Activated T-cell treated with anti-CD3 and anti-CD28 coated beads for 1 hour (primary cell): Measurements from ENCODE around the gene LPAR3.
"Not testable (repeated sequence)": the region's sequence is repeated elsewhere in the genome, so short reads cannot be mapped to it uniquely, and the experiment has no call there.

ENCODE experiments used
- DNase-seq: peaks from one replicate; pipeline ENCODE4 v3.0.0-alpha.2; 2020; ENCODE audit warnings: low read depth

Gene LPAR3

GRCh38 chr1:84902727-84903126 is 9.7 kb upstream of the LPAR3 start:
- not testable (repeated sequence) for DNase-seq

GRCh38 chr1:84899969-84900368 is 7.0 kb upstream of the LPAR3 start:
- no peak for DNase-seq

DNA sequence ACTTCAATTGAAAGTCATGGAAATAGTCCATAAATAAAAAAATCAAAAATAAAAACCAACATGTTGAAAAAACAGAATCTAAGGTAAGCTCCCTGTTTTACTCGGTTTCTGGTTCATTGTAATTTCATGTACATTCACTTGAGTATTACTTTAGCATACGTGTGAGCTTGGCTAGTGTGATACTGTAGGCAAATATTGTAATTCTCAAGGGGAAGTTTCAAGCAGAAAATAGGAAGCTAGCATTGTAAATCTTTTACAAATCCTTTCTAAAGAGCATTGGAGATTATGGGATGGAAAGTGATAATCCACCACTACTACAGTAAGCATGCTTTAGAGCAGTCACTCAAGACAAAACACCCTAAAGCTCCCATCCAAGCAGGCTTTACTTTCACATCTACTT is 3.3 kb upstream of the LPAR3 start:
- no peak for DNase-seq

DNA sequence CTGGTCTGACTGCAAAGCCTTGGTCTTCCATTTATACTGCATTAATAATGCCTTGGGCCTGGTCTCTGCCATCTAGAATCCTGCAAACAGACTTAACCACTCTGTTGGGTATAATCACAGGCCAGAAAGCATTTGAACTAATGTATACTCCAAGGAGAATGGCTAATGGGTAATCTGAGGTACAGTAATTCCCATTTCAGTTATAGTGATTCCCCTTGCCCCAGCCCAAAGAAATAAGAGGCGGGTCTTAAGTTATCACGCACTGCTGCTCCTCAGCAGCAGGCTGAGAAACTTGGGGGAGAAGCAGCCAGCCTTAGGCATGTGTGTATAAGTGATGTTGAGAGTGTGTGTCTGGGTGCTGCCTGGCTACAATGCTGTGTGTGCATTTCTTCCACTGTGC is 2.4 kb downstream of the LPAR3 start:
- no peak for DNase-seq

DNA sequence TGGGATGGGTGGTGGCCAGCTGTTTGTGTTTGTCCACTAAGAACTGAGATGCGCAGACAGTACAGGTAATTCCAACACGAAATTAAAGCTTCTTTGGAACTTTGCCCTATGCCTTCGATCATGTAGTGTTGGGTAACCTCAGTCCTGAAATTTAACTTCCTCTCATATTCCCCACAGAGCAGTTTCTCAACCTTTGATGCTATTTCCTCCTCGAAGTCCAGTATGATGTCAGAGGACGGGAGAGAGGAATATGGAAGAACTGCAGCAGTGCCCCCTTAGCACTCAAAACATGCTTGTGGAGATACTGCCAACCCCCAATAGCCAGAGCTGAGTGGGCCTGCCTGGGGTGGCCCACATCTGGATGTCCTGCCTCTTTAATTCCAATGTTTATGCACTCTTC is 3.6 kb downstream of the LPAR3 start:
- no peak for DNase-seq

DNA sequence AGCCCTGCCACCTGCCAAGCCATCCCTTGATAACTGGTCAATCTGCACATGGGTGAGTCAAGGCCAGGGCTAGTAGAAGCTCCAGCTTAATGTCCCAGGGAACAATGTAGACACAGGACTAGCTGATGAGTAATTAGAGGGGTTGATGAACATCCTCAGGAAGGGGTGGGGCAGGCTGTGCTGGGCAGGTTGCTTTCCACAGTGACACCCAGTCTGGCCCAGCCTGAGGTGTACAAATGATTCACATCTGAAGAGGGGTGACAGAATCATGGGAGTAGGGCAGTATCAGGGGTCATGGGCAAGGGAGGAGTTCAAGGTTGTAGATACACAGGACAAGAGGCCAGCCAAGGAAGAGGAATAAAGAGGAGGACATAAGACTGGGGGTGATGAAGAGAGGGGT is 4.3 kb downstream of the LPAR3 start:
- DNase-seq: peak; percentile 7

DNA sequence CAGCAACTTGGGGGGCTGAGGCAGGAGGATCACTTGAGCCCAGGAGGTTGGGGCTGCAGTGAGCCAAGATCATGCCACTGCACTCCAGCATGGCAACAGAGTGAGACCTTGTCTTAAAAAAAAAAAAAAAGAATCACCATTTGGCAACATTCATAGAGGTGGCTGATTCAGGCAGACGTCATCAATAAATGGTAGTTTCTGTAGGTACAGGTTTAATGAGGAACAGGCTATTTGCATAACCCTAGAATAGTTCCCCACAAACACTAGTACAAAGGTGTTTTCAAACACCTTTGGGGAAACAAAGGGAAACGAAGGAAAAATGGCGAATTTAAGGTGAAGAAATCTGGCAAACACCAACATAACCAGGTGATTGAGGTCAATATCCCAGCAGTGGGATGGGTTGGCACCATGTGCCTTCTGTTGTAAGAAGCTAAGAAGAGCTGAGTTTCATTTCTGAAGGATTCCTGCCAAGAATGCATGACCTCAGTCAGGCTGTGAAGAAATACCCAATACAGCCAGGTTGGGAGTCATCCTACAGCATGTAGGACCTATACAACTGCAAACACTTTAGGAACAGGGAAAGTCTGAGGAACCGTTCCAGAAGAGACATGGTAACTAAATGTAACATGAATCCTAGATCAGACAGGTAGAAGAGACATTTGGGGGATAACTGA is 5.6 kb downstream of the LPAR3 start:
- DNase-seq: no peak

DNA sequence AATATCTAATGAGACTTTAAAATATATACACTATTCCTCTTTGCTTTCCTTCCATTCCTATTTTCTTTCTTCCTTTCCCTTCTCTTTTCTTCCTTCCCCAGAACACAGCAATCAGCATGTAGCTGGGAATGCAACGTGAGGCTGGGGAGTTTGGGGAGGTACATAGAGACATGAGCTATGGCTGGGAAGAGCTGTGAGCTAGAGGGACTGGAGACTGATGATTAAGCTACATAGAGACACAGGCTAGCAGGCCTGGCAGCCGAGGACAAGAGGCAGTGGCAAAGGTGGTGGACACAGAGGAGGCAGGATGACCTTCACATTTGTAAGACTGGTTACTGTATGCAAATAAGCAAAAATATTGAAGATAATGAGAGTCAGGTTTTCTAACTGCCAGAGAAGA is 7.5 kb downstream of the LPAR3 start:
- no peak for DNase-seq

DNA sequence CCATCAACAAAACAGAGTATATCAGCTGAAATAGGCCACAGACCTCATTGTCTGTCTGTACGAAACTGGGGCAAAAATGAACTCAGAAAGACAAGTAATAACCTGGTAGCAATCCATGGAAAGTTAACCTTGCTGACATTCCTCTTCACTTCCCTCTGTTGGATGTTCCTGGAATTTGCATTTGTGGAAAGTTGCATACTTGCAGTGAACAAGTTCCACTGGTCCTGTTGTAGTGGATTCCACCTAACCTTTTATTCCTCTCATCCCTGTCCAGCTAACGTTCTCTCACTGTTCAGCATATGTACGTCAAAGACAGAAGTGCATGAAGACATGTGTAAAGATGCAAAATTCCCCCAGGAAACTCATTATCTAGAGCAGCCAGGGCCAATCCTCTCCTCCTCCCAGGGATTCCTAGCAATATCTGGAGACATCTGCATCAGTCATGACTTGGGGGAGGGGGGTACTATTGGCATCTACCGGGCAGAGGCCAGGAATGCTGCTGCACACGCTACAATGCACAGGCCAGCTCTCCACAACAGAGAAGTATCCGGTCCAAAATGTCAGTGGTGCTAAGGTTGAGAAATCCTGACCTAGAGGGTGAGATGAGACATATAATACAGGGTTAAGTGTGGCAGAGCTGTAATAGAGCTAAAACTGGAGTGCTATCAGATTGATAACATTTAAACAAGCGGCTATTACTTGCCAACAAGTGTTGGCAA is 8.2 kb downstream of the LPAR3 start:
- no peak for DNase-seq

DNA sequence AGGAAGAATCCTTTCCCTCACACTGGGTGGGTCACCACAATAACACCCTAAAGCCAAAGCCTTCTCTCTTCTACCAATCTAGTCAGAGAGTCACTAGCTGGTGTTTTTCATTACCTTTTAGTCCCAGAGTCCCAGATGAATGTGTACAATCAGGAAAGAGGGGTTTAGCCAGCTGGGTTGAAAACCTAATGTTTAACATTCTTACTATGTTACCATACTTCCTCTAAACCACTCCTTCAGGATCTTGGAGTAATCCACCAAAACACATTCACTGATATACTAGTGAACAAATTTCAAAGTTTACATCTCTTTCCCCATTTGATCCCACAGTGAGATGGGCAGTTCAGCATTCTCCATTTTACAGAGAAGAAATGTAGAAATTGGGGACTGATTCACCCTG is 9.7 kb downstream of the LPAR3 start:
- DNase-seq: no peak

- no peak for DNase-seq
Measured at GRCh38 chr1:84877592-84877991, 15.4 kb downstream of the LPAR3 start.

GRCh38 chr1:84876353-84876752 is 16.7 kb downstream of the LPAR3 start:
- DNase-seq: no peak

DNA sequence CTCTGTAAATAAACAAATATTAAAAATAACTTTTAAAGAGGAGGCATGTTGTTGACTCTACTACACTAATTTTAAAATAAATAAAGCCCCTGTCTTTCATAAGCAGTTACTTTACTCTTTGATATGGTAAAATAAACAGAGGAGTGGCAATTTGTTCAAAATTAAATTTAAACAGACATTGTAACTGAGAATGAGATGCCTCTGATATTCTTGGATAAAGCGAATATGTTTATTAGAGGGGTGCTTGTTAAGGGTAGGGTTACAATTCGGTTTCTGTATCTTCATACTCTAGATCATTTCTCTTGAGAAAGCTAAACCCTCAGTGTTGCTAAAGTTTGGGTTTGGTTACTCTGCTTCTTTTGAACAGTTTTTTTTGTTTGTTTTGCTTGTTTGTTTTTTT is 19.6 kb downstream of the LPAR3 start:
- no peak for DNase-seq

DNA sequence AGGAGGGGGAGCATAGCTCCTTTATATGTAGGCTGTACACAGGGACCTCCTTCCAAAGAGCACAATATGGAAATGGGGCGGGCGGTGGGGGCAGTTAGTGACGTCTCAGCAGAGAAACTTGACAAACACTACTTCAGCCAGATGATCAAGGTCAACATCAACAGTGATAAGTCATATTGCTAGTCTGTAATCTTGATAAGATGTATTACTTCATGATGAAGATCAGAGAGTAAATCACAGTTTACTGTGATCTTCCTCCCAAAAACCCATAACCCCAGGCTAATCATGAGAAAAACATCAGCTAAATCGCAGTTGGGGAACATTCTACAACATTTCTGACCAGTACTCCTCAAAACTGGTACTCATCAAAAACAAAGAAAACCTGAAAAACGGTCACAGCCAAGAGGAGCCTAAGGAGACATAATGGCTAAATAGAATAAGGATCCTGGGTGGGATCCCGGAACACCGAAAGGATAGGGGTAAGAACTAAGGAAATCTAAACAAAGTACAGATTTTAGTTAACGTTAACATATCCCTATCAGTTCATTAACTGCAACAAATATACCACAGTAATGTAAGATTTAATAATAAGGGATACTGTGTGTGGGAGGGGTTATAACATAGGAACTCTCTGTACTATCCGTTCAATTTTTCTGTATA is 20.2 kb downstream of the LPAR3 start:
- DNase-seq: no peak

DNA sequence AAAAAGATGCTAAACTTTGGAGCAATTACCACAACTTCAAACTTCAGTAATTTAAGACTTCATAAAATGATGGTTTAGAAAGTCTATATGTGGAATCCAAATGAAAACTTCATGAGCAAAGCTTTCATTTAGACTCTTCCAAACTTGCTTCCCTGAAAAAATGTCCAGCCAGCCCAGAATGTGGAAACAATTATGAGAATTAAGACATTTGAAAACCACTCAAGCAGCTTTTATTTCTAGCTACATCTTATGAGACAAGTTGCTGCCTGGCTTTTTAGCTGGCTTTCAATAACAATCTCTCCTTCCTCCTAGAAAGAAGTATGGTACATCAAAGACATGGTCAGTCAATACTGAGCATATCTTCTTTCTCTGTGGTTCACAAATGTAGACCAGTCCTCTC is 21.8 kb downstream of the LPAR3 start:
- DNase-seq: no peak

- DNase-seq: no peak
Measured at GRCh38 chr1:84870591-84870990, 22.4 kb downstream of the LPAR3 start.

- no peak for DNase-seq
Measured at GRCh38 chr1:84869720-84870119, 23.3 kb downstream of the LPAR3 start.

DNA sequence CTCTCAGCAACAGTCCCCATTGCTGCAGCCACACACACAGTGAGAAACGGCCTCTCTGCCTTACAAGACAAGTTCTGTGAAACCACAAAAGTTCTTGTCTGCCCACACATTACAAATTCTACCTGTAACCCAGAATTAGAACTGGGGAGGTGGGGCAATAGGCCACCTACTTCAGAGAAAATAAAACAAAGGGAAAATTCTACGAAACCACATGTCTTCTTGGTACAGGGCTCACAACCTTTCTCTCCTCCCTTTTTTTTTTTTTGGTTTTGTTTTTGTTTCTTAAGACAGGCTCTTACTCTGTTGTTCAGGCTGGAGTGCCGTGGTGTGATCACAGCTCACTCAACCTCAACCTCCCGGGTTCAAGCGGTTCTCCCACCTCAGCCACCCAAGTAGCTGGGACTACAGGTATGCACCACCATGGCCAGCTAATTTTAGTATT is 30.2 kb downstream of the LPAR3 start:
- DNase-seq: peak; percentile 23

DNA sequence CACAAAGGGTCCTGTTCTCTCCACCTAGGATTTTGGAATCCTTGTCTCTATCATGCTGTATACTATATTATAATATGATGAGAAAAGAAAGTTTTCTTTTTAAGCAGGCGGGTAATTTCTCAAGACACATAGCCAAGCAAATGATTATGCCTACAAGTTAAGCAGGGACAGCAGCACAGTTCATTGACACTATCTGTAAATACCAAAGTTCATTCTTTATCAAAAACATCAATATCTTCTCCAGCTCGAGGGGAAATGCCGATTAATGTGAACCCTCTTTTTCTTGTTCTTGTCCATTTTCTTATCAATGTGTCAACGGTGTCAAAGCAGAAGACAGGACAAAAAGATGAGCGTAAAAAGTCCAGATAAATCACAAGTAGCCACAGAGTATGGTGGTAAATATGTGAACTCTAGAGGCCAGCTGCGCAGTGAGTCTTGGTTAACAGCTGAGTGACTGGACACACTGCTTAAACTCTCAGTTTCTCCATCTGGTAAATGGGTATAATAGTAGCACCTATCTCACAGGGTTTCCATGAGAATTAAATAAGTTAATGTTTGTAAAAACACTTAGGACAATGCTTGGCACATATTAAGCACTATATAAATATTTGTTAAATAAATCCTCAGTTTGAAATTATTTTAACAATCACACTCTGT is 30.9 kb downstream of the LPAR3 start:
- DNase-seq: no peak

DNA sequence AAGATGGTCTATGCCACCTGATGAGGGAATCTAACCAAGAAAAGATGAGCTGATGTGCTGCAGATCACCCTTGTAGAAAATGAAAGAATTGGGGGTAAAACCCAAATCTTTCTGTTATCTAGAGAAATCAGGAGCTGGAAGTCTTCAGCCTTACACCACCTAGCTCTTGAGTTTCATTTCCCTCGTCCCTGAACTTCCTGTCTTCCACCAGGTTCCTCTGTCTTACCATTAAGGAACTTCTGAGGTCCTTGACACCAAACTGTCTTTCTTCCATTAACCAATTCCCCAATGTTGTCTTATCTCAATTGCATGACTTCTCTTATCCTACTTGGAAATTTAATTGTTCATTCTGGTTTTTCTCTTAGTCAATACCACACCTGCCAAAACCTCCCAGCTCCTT is 31.5 kb downstream of the LPAR3 start:
- DNase-seq: no peak

DNA sequence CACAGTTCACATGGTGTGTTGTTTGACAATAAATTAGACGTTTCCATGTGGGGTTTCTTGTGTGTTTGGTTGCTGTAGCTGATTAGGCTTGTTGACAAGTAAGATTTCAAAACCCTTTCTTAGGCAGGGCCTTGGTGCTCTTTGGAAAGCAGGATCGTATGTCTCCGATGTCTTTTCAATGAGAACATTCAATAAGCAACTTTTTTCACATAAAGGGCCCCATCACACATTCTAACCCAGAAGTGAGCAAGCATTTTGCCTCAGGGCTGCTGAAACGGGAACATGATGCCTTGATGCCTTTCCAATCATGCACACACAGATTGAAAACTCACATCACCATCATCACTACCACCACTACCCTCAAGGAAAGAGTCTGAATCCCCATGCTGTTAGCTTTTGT is 33.1 kb downstream of the LPAR3 start:
- DNase-seq: no peak

DNA sequence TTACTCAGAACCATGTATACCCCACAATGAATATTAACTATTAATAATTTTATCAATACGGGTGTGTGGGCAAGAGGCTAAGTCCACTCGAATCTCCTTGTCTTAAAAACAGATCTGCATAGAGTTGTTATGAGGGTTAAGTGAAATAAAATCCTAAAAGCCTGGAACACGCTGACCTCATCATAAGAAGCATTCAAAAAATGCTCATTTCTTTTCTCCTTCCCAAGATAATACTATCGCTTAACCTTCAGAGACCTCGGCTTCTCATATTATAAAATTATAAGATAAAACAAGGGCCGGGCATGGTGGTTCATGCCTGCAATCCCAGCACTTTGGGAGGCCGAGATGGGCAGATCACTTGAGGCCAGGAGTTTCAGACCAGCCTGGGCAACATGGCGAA is 35.1 kb downstream of the LPAR3 start:
- no peak for DNase-seq

DNA sequence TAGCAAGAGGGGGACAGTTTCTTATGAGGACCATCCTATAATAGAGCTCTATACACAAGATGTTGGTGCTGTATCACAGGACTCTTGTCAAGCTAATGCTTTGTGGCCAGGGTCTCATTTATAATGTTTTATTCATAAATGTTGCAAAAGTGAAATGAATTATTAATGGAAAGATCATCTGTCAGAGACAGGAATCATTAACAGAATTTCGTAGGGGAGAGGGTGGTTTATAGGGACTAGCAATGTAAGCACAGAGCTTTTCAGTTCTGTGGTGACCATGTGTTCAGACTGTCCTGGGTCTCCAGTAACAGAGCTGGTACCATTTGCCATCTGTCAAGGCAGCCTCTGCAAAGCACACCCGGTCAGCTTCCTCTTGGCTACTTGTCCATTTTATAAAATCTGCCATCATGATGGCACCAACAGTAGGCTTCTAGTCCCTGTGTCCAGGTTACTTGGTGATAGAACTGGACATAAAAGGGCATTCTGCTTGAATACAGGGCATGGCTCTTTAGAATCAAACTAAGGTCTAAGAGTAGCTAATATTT is 36.2 kb downstream of the LPAR3 start:
- DNase-seq: no peak
